ENCODE data around the gene PREX1.

PREX1 gene

DNA sequence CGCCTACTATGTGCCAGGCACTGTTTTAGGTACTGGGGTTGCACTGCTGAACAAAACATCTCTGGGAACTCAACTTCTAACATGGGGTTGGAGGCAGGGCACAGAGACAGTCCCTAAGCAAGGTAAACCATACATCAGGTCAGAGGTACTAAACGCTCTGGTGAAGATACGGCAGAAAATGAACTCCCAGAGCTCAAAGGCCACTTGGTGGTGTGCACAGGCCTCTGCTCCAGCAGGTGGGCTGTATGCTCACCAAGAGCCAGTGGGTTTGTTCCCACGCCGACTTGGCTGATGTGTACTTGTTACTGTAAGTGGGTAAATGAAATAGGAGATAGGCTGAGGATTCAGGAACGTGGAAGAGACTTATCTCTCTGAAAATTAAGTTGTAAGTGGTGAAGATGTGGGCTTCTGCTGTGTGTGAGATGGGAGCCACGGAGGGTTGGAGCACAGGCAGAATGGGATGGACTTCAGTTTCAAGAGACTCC lies 133.4 kb downstream of the PREX1 start:
- no peak for DNase-seq

DNA sequence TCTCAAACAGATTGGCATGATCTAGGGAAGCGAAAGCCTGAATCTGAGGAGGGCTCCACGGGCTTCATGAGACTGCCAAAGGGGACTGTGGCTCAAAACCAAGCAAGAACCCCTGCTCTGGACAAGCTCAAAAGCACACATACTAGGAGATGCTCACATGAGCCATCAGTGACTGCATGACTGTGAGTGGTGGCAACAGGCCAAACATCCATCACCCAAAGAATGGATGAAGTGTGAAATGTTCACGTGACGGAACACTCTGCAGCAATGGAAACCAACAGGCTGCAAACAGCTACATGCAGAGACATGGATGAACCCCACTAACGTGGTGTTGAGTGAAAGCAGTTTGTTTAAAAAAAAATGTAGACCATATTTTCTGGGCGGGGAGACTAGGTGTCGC lies 136.3 kb downstream of the PREX1 start:
- DNase-seq, result no peak

DNA sequence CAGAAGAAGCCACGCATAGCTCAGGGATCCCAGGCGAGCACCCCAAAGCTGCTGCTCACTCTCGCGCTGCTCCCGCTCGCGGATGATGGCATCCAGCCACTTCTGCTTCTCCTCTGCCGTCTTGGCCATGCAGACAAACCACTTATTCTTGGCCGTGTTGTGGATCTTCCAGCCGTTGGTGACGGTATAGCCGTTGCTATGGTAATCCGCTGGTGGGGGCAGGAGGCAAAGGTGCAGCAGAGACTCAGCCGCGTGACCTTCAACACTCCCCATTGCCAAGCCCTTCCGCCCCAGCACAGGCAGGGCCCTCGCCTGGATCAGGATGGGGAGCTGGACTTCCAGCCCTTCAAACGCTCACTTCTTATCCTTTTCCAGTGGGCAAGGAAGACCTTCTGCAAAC lies 136.9 kb downstream of the PREX1 start:
- no peak for DNase-seq

DNA sequence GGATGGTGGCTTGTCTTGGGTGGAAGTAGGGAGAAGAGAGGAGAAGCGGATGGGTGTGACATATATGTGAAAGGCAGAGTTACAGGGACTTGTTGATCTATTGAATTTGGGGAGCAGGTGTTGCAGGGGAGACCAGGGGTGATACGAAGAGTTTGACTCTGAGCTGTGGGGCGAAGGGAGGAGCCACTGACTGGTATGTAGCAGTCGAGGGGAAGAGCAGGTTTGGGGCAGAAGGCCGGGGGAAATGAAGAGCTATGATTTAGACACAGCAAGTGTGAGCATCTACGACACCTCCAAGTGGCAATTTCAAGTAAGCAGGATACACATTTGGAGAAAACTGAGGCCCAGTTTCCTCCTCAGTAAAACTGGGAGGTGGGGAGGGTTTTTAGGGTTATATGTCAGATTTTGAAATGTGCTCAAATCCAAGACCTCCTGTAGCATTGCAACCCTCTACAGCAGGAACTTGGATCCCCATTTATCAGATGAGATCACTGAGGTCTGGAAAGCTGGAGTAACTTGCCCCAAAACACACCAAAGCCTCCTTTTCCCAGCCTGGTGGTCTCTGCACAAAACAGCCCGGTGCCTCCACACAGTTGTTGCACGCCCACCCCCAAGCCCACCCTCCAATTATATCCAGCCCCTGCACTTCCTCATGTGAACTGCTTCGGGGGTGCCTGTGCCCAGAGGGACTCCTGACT lies 137.8 kb downstream of the PREX1 start:
- no peak for DNase-seq

DNA sequence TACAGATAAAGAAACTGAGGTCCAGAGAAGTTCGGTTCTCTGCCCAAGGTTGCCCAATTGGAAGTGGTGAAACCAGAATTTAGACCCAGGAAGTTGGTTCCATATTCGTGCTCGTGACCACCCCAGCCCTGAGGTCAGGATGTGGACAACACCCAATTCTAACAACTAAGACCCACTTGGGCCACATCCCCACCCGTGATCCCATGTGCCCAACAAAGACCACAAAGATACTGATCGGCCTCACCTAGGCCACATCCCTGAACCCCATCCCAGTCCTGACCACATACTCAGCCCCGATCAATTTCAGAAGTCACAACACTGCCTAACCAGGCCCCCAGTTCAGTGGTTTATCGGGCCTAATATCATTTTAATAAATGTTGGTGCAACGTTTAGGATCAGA lies 138.4 kb downstream of the PREX1 start:
- no peak for DNase-seq

DNA sequence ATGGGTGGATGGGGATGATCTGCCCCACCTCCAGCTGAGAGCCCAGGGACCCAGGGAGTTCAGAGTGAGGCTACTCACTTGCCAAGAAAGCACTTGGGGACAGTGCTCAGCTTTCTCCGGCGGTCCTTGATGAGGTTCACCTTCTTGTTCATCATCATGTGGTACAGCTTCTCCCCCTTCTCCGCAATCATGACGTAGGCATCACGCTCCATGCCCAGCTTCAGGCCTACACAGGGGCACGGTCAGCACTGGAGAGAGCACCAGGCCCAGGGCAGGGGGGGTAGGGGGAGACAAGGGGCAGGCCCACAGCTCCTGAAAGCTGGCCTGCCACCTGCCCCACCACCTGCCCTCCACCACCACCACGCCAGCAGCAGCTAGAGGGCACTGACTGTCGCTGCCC lies 139.2 kb downstream of the PREX1 start:
- DNase-seq, result no peak

DNA sequence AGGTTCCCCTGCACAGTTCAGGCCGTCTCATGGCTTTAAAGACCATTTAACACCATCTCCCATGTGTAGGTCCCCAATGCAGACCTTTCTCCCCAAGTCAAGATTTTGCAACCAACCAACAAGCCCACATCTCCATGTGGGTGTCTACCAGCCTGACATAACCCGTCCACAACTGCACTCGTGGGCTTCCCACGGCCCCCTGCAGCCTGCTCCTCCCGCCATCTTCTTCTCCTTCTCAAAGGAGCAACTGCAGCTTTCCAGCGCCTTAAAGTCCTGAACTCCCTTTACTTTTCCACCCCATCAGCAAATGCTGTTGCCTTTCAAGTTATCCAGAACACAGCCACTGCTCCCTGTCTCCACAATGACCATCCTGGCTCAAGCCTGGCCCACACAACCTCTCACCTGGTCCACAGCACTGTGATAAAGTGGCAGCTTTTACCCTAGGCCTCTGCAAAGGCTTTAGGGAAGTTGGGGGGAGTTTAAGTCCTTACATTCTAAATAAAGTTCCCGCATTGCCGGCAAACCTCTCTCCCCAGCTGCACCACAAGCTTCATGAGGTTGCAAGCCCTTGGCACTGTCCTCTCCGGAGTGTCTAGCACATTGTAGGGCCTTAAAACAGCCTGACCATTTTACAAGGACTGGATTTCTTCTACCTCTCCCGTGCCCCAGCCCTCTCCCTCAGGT lies 140.5 kb downstream of the PREX1 start:
- DNase-seq, result no peak

DNA sequence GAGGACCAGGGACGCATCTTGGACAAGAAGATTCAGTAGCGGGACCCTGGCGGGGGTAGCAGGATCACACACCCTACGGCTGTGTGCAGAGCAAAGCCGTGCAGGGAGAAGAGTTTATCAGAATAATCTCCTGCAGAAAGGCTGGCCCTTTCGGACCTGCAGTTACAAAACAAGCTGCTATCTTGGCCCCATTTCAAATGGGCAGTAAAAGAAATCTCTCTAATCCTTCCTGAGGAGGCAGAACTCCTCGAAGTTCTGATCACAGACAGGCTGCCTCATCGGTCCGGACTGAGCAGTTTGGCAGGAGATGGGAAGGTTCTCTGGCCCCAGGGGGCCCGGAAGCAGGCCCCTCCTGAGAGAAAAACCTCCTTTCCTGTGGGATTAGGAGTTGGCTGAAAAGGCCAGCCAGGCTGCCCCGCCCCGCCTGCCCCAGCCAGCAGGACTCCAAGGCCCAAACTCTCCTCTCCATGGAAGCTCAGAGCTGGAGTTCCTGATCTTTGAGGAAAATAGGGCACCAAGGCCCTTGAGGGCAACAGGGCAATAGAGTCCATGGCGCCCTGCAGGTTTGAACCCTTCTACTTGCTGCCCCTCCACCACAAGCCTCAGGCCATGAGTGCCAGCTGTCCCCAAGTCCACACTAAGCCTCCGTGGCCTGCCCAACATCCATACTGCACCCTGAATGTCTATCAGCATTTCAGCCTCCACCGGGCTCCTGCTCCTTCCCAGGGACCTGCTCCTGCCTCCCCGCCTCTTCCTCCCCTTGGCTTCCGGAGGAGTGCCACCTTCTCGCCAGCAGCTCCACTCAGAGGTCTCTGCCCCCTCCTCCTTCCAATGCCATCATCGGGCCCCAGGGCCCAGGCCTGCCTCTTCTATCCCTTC lies 141.3 kb downstream of the PREX1 start:
- DNase-seq, result no peak

DNA sequence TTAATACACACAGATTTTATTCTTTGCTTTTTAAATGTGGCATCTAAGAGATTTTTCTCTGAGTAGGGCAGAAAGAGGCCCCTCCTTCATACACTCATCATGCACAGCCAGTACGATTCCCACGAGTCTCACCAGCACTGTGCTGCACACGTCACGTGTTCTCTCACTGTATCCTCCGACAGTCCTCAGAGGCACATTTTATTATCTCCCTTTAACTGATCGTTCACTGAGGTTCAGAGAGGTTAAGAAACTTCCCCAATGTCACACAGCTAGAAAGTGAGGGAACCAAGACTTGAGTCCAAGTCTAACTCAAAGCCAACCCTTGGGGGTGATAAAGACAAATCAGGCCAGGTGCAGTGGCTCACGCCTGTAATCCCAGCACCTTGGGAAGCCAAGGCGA lies 142.5 kb downstream of the PREX1 start:
- no peak for DNase-seq

DNA sequence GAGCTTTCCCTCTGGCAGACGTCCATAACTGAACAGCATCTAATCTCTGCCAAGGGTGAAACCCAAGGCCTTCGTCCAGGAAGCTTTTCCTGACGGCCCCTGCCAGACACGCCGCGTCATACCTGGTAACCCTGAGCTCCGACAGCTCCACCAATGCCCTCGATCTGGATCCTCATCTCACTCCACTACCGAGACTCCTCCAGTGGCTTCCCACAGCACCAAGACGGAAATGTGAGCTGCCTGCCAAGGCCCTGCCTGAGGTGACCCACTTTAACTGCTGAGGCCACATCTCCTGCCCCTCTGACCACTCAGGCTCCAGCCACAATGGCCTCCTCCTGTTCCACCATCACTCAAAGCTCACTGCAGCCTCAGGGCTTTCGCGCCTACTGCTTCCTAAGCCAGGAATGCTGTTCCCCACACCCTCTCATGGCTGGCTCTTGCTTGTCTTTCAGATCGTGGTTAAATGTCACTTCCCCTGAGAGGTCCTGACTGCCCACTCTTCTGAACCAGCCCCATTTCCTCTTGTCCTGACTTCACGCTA lies 143.2 kb downstream of the PREX1 start:
- no peak for DNase-seq

DNA sequence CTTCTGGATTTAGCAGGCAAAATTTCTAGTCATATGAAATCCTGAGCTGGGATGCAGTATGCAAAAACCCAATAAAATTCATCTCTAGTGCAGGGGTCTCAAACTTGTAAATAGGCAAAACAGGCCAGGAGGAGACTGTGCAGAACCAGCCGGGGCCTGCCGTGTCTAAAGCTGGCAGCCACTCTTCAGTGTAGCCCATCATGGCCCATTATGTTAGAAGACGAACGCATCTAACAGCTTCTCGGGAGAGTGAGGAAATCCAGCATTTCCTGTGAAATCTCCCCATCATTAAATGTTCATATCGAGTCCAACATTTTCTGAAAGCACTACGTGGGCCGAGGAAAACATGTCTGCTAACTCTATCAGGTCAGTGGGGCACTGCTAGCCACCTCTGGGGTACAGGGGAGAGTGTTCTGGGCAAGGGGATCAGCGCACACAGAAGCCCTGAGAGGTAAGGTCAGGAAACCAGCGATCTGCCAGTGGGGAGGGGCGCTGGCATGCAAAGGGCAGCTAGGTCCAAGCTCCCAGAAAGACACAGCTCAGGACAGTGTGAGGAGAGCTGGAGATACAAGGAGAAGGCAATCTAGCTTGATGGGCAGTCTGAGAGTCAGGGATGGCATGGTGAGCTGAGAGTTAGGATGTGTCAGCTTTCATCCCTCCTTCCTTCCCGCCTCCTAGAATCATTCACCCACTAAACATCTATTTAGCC lies 144.2 kb downstream of the PREX1 start:
- DNase-seq, result peak; percentile 21

DNA sequence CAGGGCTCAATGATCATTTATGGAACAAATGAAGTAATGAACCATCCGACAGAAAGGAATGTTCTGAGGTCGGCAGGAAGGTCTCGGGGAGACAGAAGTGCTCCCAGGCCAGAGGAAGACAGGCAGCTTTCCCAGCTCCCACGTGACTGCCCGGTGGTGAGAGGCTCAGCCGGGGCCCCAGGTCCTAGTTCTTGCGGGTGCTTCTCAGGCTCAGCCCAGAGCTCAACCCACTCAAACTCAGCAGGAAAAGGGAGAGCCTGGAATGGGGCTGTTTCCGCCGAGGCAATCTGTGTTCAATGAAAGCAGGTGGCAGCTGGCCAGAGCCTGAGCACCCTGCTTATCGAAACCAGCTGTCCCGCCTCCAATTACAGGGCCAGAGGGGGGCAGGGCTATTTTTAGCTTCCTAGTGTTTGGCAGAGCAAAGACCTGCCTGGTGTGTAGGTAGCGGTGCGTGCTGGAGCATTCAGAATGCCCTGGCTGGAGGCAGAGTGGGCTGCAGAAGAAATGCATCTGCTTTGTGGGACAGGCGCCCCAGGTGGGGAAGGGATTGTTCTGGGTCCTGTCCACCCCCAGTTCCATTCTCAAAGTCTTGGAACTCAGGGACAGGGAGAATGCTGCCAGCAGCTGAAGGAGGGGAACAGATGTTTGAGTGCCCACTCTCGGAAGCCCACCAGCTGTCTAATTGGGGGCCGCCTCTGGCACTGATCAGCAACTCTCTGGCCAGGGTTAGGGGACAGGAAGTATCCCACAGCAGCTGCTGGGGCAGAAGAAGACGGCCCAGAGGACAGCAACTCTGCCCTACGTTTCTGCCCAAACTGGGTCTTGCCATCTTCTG lies 145.1 kb downstream of the PREX1 start:
- peak; percentile 72 for DNase-seq

DNA sequence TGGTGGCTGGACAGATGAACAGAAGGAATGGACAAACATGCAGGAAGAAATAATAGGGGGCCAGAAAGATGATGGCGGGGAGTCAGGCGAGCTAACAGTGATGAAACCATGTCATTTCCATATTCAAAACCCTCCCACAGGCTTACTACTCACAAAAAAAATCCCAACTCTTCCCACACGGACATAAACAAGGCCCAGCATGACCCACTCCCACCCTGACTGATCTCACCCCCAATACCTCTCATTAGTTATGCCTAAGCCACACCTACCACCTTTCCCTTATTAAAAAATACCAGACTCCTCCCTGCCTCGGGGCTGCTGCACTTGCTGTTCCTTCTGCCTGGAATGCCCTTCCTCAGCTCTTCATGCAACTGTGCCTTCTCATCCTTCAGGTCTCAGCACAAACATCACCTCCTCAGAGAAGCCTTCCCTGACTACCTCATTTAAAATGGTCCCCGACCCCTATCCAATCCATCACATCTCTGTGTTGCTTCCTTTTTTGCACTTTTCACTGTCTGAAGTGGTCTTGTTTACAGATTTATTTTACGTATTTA lies 145.8 kb downstream of the PREX1 start:
- no peak for DNase-seq

DNA sequence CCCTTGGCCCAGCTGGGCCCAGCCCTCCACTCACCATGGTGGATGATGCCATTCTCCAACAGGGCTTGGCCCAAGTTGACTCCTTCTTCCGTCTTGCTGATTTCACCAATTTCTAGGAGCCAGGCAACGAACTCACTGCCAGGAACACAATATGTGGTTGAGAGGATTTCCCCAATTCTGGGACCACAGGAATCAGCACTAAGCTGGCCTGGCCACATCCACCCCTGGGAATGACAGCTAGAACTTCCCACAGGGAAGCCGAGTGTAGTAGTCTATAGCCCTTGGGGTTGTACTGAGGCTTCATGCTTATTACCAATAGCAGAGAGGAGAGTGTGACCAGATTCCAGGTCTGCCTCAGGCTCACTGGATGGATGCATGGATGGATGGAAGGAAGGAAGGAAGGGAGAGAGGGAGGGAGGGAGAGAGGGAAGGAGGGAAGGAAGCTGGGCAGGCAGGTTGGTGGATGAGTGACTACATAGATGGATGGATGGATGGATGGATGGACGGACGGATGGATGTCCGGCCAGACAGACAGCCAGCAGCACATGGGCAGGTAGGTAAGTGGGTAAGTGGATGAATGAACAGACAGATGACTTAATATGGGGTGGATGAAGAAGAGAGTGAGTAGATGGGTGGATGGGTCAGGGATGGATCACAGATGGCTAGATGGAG lies 146.5 kb downstream of the PREX1 start:
- no peak for DNase-seq

DNA sequence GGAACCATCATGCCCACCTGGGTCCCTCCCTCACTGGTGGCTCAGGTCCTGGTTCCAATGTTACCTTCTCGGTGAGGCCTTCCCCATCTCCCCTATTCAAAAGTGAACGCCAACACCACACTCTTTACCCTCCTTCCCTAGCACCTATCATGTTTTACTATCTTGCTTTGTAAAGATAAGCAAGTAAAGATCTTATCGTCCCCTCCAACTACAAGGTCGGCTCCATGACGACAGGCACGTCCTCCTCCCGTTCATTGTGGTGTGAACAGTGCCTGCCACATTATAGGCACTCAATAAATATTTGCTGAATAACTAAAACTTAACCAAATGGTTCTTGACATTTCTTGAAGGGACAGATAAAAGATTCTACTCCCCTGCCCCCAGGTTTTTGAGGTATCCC lies 147.1 kb downstream of the PREX1 start:
- no peak for DNase-seq

DNA sequence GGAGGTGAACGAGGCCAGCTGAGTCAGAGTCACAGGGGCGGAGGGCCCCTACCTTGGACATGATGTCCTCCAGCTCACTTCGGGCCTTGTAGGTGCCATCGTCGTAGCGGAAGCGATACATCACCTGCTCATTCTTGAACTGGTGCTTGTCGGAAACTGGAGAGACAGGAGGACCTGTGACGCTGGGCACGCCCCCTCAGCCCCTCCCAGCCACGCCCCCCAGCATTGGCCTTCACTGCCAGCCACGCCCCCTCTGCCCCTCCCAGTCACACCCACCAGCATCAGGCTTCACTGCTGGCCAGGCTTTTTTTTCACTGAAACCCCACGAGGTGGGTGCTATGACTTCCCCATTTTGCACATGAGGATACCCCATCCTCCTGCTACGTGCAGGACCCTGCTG lies 148.2 kb downstream of the PREX1 start:
- DNase-seq, result no peak

DNA sequence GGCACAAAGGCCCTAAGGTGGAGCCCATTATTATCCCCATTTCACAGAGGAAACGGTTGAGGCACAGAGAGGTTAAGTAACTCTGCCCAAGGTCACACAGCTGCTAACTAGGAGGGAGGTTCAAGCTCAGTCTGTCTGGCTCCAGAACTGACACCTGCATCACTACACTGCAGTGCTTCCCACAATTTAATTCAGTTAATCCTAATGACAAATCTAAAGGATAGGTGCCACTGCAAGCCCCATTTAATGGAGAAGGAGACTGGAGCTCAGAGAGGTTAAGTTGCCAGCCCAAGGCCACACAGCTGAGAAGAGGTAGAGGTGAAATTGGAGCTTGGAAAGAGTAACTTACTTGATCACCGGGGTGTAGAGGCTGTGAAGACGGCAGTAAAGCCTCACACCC lies 148.8 kb downstream of the PREX1 start:
- DNase-seq, result no peak

DNA sequence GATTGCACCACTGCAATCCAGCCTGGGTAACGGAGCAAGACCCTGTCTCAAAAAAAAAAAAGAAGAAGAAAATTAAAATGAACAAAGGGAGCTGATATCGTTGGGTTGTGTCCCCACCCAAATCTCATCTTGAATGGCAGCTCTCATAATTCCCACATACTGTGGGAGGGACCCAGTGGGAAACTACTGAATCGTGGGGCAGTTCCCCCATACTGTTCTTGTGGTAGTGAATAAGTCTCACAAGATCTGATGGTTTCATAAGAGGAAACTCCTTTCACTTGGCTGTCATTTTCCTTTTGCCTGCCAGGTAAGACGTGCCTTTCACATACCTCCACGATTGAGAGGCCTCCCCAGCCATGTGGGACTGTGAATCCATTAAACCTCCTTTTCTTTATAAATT lies 149.4 kb downstream of the PREX1 start:
- no peak for DNase-seq

DNA sequence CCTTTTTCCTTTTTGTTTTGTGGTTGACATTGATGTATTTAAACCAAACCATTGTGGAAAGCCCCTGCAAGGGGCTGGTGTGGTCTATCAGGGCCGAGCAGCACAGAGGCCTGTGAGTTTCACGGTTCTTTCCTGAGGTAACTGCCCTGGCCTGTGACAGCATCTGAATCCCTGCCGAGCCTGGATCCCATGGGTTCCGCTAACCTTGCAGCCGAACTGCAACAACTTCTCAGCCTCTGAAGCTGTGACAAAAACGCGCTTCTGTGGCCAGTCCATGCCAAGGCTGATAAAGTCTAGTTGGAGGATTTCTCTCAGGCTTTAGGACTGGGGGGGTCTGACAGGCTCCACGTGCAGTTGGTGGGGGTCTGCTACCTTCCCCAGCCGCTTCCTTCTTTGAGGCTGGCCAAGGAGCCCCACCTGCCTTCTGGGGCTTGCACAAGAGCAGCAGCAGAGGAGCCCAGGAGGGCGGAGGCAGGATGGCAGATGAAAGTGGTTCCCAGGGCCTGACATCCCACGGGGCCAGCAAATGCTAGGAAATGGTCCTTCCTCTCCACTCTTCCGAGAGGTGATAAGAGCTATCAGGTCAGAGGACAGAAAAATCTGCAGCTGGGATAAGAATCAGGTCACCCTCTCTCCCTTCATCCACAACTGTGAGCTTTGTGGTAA lies 150.9 kb downstream of the PREX1 start:
- DNase-seq, result peak; percentile 51

DNA sequence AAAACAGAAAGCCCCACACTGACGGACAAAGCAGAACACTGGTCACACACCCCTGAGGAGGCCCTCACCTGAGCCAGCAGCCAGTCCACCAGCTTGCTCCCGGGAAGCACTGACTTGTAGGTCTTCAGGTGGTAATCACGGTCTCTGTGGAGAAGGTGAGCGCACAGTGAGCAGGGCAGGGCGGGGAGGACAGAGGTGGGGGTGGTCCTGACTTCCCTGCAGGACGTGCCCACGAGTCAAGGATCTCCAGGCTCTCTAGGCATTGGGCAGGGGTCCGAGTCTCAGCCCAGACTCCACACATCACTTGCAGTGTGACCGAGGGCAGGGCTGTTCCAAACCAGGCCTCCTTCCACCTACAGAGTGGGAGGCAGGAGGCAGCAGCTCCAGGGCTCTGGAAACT lies 151.7 kb downstream of the PREX1 start:
- no peak for DNase-seq

Measured in retina (tissue), 1 donor.